GM18873 (cell line): ENCODE measurements around the gene KPNB1.
A peak's percentile ranks its signal among the peaks of the same experiment; 100 is the strongest.

Source experiments
- ATAC-seq: cut with Tn5 transposase; IDR thresholded peaks from one replicate; pipeline ENCODE4 v1.9.1; 2021; ENCODE audit warnings: mild to moderate bottlenecking, moderate library complexity, moderate number of reproducible peaks; ENCODE audit not compliant: unreplicated experiment, low FRiP score

The KPNB1 gene

DNA sequence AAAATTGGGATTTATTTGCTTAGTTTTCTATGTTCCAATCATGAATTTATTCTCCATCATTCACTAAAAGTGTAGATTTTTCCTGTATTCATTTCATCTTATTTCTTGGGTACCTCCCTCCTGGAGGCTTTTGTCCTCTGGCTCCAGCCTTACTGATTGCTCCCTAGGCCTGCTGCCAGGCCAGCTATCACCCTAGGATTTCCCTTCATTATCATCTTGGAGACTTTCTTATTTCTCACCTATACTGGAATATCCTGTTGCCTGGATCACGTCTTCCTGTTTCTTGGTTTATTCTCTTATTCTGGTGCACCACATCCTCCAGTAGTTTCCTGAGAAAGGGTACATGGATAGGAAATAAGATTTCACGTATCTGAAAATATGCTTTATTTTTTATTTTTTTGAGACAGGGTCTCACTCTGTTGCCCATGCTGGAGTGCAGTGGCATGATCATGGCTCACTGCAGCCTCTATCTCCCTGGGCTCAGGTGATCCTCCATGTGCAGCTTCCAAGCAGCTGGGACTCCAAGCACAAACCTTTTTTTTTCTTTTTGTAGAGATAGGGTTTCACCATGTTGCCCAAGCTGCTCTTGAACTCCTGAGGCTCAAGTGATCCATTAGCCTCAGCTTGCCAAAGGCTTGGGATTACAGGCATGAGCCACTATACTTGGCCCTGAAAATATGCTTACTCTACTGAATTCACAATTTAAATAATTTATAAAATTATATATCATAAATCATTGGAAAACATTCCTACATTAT lies 13.3 kb upstream of the KPNB1 start:
- no peak for ATAC-seq

- ATAC-seq: no peak
These were observed 10.8 kb upstream of the KPNB1 start for GRCh38 chr17:47638903-47639302.

- ATAC-seq: no peak
These were observed 9.6 kb upstream of the KPNB1 start for GRCh38 chr17:47640076-47640475.

DNA sequence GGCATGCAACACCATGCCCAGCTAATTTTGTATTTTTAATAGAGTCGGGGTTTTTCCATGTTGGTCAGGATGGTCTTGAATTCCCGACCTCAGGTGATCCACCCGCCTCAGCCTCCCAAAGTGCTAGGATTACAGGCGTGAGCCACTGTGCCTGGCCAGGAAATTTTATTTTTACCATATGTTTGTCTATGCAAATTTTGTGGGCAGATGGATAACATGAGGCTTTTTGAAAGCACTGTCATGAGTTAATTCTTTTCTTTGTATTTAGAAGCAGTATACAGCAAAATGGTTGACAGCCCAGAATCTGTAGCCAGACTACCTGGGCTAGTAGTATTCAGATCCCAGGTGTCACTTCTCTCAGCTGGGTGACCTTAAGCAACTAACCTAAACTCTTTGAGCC lies 8.5 kb upstream of the KPNB1 start:
- ATAC-seq: no peak

- no peak for ATAC-seq
These were observed 6.6 kb upstream of the KPNB1 start for GRCh38 chr17:47643116-47643515.

GRCh38 chr17:47644324-47644723 lies 5.4 kb upstream of the KPNB1 start:
- ATAC-seq: no peak

DNA sequence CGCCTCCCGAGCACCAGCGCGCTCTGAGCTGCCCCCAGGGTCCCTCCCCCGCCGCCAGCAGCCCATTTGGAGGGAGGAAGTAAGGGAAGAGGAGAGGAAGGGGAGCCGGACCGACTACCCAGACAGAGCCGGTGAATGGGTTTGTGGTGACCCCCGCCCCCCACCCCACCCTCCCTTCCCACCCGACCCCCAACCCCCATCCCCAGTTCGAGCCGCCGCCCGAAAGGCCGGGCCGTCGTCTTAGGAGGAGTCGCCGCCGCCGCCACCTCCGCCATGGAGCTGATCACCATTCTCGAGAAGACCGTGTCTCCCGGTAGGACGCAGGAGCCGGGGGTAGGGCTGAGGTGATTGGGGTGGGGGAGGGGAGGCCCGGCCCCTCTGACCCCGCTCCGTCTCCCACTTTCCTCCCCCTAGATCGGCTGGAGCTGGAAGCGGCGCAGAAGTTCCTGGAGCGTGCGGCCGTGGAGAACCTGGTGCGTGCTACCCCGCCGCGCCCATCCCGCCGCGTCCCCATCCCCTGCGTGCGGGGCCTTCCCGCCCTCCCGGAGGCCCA lies 329 bp downstream of the KPNB1 start:
- ATAC-seq: no peak

- ATAC-seq: peak; percentile 33
These were observed 1.1 kb downstream of the KPNB1 start for GRCh38 chr17:47650525-47651522.

DNA sequence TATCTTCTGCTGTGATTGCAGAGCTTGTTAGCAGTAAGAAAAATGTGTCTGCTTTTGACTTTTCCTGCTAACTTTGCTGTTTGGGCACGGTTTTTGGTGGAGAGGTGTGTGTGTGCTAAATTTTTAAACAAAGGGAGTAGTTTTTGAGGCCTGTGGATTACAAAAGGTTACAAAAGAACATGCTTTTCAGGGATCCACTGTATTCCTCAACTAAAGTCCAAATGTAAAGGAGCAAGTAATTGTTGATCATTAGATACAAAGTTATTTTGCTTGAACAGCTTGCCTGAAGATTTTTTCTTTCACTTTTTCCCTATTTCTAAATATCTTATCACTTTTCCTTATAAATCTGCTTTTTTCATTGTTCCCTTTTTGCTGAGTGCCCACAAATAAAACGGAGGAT lies 2.0 kb downstream of the KPNB1 start:
- ATAC-seq: no peak

- no peak for ATAC-seq
These were observed 2.9 kb downstream of the KPNB1 start for GRCh38 chr17:47652570-47652969.

DNA sequence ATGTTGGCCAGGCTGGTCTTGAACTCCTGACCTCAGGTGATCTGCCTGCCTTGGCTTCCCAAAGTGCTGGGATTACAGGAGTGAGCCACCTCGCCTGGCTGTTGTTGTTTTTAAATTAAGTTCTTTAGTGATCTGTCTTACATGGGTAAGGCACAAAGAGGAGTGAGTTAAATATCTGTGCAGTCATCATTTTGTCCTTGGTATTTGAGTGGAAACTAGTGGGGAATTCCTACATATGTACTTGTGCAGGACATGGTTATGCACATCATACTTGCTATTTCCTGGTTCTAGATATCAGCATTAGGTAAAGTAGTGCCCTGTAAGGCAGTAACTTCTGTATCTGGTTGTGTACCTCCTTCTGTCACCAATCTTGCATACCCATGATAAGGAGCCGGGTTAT lies 3.7 kb downstream of the KPNB1 start:
- no peak for ATAC-seq

DNA sequence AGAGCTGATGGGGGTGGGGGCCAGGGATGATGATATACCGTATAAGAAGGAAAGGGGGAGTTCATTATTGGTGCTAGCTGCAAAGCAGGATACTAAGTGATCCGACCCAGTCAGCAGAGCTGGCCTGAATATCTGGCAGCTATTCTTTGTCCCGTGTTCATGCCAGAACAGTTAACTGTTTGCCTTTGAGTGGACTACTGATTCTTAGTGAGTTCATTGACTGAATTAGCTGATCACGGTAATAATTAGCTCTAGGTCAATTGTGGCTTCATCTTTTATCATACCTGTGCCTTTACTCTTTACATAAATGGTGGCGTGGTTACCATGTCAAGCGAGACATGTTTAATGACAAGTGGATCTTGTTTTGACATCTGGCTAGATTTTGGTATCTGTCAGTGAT lies 5.3 kb downstream of the KPNB1 start:
- ATAC-seq: no peak

GRCh38 chr17:47660064-47660492 lies 10.4 kb downstream of the KPNB1 start:
- ATAC-seq: peak; percentile 47

DNA sequence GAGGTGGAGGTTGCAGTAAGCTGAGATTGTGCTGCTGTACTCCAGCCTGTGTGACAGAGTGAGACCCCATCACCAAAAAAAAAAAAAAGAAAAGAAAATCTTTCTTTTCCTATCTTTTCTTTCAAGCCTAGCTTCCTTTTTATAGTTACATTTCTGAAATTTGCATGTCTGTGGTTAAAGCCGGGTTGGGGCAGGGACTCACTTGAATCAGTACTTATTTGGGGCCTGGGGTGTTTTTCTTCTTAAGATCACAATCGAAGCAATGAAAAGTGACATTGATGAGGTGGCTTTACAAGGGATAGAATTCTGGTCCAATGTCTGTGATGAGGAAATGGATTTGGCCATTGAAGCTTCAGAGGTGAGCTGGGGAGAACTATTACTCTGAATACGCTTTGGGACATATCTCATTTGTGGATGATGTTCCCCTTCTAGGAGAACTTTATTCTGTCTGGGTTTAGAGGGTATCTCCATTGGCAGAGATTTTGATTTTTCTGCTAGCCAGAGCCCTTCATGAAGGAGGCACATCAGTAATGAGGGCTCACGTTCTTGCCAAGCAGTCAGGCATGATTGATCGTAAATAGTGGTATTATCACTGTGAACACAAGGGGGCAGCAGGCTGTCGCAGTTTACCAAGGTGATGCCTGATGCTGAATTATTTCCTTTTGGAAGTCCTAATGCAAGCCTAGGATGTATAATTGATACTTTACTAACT lies 14.3 kb downstream of the KPNB1 start:
- no peak for ATAC-seq

- no peak for ATAC-seq
These were observed 14.9 kb downstream of the KPNB1 start for GRCh38 chr17:47664624-47664941.

DNA sequence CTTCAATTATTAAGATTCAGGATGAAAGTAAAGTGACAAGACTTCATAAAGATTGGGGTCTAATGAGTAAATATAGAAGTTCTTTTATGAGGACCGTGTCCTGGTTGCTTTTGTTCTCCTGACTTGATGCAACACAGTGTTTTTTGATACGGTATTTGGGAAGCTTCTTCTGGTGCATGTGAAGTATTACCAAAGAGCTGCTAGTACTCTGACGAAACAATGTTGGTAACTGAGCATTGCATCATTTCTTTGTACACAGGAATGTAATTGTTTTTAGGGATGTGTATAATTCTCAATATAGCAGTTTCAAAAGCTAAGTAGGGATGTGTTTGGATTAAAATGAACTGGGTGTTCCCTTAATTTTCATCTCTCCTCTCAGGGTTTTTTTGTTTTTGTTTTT lies 15.9 kb downstream of the KPNB1 start:
- no peak for ATAC-seq

DNA sequence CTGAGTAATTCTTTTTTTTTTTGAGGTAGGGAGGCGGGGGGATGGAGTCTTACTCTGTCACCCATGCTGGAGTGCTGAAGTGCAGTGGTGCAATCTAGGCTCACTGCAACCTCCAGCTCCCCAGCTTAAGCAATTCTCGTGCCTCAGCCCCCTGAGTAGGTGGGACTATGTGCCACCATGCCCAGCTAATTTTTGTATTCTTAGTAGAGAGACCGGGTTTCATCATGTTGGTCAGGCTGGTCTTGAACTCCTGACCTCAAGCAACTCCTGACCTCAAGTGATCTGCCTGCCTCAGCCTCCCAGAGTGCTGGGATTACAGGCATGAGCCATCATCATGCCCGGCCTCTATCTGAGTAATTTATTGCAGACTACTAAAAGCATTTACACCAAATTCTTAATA lies 19.4 kb downstream of the KPNB1 start:
- ATAC-seq: no peak

DNA sequence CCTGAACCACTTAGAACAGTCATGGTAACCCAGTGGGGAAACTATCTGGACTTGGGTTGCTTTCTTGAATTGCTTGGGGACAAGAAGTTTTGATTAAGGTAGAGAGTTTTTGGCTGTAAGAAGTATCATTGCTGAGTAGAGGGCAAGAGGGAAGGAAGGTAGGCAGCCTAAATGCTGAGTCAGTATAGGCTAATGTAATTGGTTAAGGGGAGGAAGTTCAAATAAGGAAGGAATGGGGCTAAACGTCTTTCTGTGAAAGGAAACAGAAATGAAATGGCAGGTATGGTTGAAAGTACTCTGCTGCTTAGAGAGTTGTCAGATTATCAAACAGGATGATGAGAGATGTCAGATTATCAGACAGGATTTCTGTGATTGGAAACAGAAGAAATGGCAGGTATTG lies 20.3 kb downstream of the KPNB1 start:
- no peak for ATAC-seq

DNA sequence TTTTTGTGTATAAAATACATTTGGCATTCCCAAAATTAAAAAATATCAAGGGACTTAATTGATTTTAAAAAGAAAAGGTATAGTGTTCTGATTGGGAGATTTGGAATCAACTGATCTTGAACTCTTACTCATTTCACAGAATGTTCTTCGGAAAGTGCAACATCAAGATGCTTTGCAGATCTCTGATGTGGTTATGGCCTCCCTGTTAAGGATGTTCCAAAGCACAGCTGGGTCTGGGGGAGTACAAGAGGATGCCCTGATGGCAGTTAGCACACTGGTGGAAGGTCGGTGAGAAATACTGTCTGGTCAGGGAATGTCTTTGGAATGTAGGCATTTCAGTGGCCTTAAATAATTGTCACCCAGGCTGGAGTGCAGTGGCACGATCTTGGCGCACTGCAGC lies 24.8 kb downstream of the KPNB1 start:
- no peak for ATAC-seq

DNA sequence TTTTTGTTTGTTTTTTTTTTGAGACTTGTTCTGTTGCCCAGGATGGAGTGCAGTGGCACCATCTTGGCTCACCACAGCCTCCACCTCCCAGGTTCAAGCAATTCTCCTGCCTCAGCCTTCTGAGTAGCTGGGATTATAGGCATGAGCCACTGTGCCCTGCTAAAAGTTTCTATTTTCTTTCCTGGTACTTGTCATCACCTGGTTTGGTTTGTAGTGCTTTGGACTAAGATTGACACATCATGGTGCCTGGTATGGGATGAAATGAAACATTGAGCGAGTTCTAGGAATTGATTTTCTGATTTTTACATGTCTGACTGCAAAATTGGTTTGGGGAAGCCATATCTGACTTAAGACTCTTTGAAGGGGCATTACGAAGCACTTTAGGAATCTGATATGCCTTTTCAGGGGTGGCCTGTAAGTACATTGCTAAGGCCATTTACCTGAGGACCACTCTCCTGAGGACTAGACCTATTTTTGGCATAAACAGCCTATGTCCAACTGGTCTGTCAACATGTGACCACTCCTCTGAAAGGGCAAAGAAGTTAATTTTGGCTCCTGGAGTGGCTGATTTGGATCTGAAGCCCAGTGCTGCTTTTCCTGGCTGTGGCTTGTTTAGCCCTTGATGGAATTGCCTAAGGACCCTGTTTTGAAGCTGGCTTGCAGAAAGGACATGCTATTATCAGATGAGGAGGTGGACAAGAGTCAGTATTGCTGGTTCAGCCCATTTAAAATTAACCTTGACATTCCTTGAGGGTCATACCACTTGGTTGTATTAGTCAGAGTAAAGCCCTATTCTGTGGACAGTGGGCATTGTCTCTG lies 25.9 kb downstream of the KPNB1 start:
- ATAC-seq: no peak
